Progenitor cell of endocrine pancreas (in vitro differentiated cells): ENCODE data around the gene STXBP6. TPM values are rescaled to one million over a fixed set of nuclear protein-coding genes. Genes with fewer than 3 reads are reported as not detected.

Source experiments
- DNase-seq: peaks from one replicate; pipeline ENCODE4 v3.0.0; 2021; ENCODE audit warnings: low spot score; ENCODE audit not compliant: unreplicated experiment
- H3K27ac Mint-ChIP-seq: 2 replicates; pipeline ENCODE4 v1.8.0; 2021; ENCODE audit warnings: mild to moderate bottlenecking, moderate library complexity, mixed read lengths
- H3K27me3 Mint-ChIP-seq: 2 replicates; pipeline ENCODE4 v1.8.0; 2021; ENCODE audit warnings: mixed read lengths
- H3K36me3 Mint-ChIP-seq: 2 replicates; pipeline ENCODE4 v1.8.0; 2022; ENCODE audit warnings: mixed read lengths; ENCODE audit not compliant: insufficient read depth
- H3K4me1 Mint-ChIP-seq: 2 replicates; pipeline ENCODE4 v1.8.0; 2021; ENCODE audit warnings: low read depth, mixed read lengths
- H3K4me3 Mint-ChIP-seq: 2 replicates; pipeline ENCODE4 v1.8.0; 2021; ENCODE audit warnings: low read depth, mild to moderate bottlenecking, moderate library complexity, mixed read lengths
- H3K9me3 Mint-ChIP-seq: 2 replicates; pipeline ENCODE4 v1.8.0; 2021; ENCODE audit warnings: low read depth, mixed read lengths
- total RNA-seq: library from RNA; stranded (reverse); gene quantifications from 2 replicates; pipeline ENCODE4 v1.2.1, GENCODE V29; 2021
- TF ChIP-seq, protein P1 (sequence below): fragments of 200-600 bp; sonication (generic); IDR thresholded peaks from one replicate; pipeline ENCODE4 v1.5.0; 2021; ENCODE audit warnings: antibody characterized with exemption, mild to moderate bottlenecking; ENCODE audit not compliant: unreplicated experiment

STXBP6 gene
- total RNA-seq, 1 donor from 2014 or later: 11.9 TPM

- H3K4me1 Mint-ChIP-seq: peaks cover 15% of the 10 kb centered on the region
- H3K27me3 Mint-ChIP-seq: no peaks in the 10 kb centered on the region
- TF ChIP-seq, protein P1, sequence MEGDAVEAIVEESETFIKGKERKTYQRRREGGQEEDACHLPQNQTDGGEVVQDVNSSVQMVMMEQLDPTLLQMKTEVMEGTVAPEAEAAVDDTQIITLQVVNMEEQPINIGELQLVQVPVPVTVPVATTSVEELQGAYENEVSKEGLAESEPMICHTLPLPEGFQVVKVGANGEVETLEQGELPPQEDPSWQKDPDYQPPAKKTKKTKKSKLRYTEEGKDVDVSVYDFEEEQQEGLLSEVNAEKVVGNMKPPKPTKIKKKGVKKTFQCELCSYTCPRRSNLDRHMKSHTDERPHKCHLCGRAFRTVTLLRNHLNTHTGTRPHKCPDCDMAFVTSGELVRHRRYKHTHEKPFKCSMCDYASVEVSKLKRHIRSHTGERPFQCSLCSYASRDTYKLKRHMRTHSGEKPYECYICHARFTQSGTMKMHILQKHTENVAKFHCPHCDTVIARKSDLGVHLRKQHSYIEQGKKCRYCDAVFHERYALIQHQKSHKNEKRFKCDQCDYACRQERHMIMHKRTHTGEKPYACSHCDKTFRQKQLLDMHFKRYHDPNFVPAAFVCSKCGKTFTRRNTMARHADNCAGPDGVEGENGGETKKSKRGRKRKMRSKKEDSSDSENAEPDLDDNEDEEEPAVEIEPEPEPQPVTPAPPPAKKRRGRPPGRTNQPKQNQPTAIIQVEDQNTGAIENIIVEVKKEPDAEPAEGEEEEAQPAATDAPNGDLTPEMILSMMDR: no peak
- no peak overlapping the region for H3K27ac Mint-ChIP-seq
- H3K9me3 Mint-ChIP-seq: no peaks in the 10 kb centered on the region
- no peak for DNase-seq
- H3K4me3 Mint-ChIP-seq: no peak overlapping the region
- no peaks in the 10 kb centered on the region for H3K36me3 Mint-ChIP-seq
These were observed 124.1 kb downstream of the STXBP6 start for GRCh38 chr14:24925771-24926374.

- Mint-ChIP-seq H3K4me1 (peaks cover 16% of the 10 kb centered on the region), H3K36me3 (no peaks in the 10 kb centered on the region)
These were observed 125.4 kb downstream of the STXBP6 start for GRCh38 chr14:24924544-24924943.

GRCh38 chr14:24921903-24922302, 128.0 kb downstream of the STXBP6 start:
- TF ChIP-seq, protein P1: no peak
- H3K9me3 Mint-ChIP-seq: no peaks in the 10 kb centered on the region
- no peak overlapping the region for H3K27ac Mint-ChIP-seq
- no peaks in the 10 kb centered on the region for H3K27me3 Mint-ChIP-seq
- no peaks in the 10 kb centered on the region for H3K36me3 Mint-ChIP-seq
- peaks cover 12% of the 10 kb centered on the region for H3K4me1 Mint-ChIP-seq
- DNase-seq: no peak
- H3K4me3 Mint-ChIP-seq: no peak overlapping the region

More at GRCh38 chr14:24924544-24924943, 125.4 kb downstream of the STXBP6 start:
- no peak overlapping the region for H3K4me3 Mint-ChIP-seq
- no peak for DNase-seq
- TF ChIP-seq, protein P1: no peak
- H3K9me3 Mint-ChIP-seq: no peaks in the 10 kb centered on the region
- H3K27ac Mint-ChIP-seq: no peak overlapping the region
- H3K27me3 Mint-ChIP-seq: no peaks in the 10 kb centered on the region

DNA sequence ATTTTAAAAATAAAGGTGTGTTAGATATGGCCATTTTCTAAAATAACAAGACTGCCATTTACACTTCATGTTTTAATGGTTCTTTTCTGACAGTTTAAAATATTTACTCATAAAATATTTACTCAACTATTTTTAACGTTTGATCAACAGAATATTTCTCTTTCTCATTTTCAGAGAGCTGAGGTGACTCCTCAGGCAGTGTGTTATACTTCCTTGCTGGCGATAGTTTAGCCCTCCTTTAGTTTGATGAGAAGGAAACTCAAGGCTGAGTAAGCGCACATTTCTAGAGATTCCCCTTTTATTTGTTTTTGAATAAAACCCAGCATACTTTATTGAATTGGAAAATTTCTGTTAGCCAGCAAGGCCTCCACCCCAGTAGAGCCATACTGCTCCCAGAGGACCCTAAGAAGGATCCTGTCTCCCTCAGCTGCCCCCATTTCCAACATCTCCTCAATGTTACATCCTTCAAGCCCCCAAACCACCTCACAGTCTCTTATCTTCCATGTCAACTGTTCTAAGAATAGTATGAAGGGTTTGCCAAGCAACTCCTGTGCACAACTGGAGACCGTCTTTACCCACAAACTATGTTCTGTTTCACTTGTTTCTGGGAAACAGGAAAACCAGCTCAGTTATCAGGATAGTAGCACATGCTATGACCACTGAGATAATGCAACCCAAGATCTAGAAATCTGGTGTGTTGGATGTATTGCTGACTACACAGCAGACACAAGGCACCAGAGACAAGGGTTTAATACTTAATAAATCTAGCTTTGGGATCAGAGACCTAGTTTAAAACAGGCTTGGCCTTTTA, 129.5 kb downstream of the STXBP6 start:
- Mint-ChIP-seq H3K27ac (no peak overlapping the region), H3K9me3 (no peaks in the 10 kb centered on the region), H3K4me3 (no peak overlapping the region), H3K4me1 (peaks cover 22% of the 10 kb centered on the region), H3K36me3 (no peaks in the 10 kb centered on the region), H3K27me3 (no peaks in the 10 kb centered on the region)
- DNase-seq: no peak
- TF ChIP-seq, protein P1: no peak

DNA sequence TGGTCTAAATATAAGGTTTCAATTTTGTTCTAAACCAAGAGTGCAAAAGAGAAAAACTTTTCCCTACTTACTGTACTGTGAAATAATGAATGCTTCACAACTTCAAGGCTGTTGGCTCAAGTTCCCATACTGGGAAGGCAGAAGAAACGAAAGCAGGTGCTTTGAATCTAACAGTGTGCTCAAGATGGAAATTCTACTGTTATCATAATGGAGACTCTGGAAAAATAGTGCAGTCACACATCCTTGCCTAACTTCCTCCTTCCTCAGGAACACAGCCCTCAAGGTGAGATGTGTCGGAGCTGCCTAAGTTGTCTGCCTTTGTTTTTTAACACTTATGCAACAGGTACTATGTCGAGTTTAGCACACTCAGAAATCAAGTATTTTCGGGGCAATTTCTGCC, 131.1 kb downstream of the STXBP6 start:
- TF ChIP-seq, protein P1: no peak
- no peak overlapping the region for H3K27ac Mint-ChIP-seq

More for the DNA sequence above, 131.1 kb downstream of the STXBP6 start:
- H3K4me3 Mint-ChIP-seq: no peak overlapping the region
- H3K9me3 Mint-ChIP-seq: no peaks in the 10 kb centered on the region
- no peak for DNase-seq
- H3K4me1 Mint-ChIP-seq: peaks cover 33% of the 10 kb centered on the region
- no peaks in the 10 kb centered on the region for H3K27me3 Mint-ChIP-seq
- no peaks in the 10 kb centered on the region for H3K36me3 Mint-ChIP-seq
